Measurements from ENCODE around the gene TMEM245. TPM values are rescaled to one million over a fixed set of nuclear protein-coding genes. Genes with fewer than 3 reads are reported as not detected.

Gene TMEM245
- total RNA-seq, 1 donor from 2014 or later = 52.2 TPM

DNA sequence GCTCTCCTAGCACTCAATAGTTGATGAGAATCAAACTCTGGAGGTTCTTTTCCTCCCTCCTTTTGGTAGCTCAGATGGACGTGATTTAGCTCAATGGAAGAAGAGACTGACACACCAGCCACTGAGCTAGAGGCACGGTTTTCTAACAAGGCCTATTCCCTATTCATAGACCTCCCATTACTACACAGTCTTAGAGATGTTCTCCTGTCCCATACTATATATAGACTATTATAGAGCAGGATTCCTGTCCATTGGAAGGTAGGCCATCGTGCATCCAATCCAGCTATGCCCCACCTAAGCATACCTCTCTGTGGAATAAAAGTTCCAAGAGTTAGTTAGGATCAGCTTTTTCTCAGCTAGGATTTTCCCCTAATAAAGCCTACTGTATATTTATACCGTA, 76.2 kb downstream of the TMEM245 start:
- Histone ChIP-seq H3K36me3 (ENCODE audit: insufficient read depth, low read length) (peaks cover 27% of the 10 kb centered on the region), H3K27ac (ENCODE audit: low read depth, low read length) (no peak overlapping the region), H3K4me2 (ENCODE audit: low read length) (no peak overlapping the region), H3K4me1 (ENCODE audit: insufficient read depth, low read length) (peaks cover 7% of the 10 kb centered on the region), H2AFZ (ENCODE audit: low read depth, low read length) (no peak overlapping the region), H3K4me3 (ENCODE audit: insufficient read depth, low read depth, low read length) (no peak overlapping the region), H3K79me2 (ENCODE audit: insufficient read depth, low read length) (no peaks in the 10 kb centered on the region), H4K20me1 (ENCODE audit: insufficient read depth, low read length) (no peaks in the 10 kb centered on the region), H3K27me3 (ENCODE audit: insufficient read depth, low read length) (no peaks in the 10 kb centered on the region), H3K9me3 (ENCODE audit: insufficient read depth, low read depth, low read length) (no peaks in the 10 kb centered on the region), H3K9ac (ENCODE audit: low read length) (no peak overlapping the region)
- TF ChIP-seq, protein P1, sequence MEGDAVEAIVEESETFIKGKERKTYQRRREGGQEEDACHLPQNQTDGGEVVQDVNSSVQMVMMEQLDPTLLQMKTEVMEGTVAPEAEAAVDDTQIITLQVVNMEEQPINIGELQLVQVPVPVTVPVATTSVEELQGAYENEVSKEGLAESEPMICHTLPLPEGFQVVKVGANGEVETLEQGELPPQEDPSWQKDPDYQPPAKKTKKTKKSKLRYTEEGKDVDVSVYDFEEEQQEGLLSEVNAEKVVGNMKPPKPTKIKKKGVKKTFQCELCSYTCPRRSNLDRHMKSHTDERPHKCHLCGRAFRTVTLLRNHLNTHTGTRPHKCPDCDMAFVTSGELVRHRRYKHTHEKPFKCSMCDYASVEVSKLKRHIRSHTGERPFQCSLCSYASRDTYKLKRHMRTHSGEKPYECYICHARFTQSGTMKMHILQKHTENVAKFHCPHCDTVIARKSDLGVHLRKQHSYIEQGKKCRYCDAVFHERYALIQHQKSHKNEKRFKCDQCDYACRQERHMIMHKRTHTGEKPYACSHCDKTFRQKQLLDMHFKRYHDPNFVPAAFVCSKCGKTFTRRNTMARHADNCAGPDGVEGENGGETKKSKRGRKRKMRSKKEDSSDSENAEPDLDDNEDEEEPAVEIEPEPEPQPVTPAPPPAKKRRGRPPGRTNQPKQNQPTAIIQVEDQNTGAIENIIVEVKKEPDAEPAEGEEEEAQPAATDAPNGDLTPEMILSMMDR (IDR thresholded peaks at IDR 0.05; ENCODE audit: insufficient read depth, low read depth, low read length) = no peak
- TF ChIP-seq EZH2 (IDR thresholded peaks at IDR 0.05; ENCODE audit: insufficient read depth, low read length) = no peak
- no peak overlapping the region for H3K4me3 Mint-ChIP-seq (ENCODE audit: unreplicated experiment)
- DNase-seq (ENCODE audit: low read depth) = no peak
- peaks cover 15% of the 10 kb centered on the region for H3K36me3 Mint-ChIP-seq (ENCODE audit: low read depth, unreplicated experiment)
- H3K9me3 Mint-ChIP-seq (ENCODE audit: unreplicated experiment) = no peaks in the 10 kb centered on the region
- no peaks in the 10 kb centered on the region for H3K27me3 Mint-ChIP-seq (ENCODE audit: low read depth, unreplicated experiment)
- no peak for FAIRE-seq
- H3K27ac Mint-ChIP-seq (ENCODE audit: unreplicated experiment) = no peak overlapping the region
- H3K4me1 Mint-ChIP-seq (ENCODE audit: low read depth, unreplicated experiment) = peaks cover 12% of the 10 kb centered on the region

DNA sequence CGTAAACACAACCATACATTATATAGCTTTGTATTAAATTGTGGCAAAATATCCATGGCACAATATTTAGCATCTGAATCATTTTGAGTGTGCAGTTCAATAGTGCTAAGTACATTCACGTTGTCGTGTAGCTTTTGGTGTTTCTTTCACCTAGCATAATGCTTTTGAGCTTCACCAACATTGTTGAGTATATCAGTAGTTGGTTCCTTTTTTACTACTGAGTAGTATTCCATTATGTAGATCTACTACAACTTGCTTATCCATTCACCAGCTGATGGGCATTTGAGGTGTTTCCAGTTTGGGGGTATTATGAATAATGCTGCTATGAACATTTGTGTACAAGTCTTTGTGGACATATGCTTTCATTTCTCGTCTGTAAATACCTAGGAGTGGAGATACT, 79.2 kb downstream of the TMEM245 start:
- peaks cover 11% of the 10 kb centered on the region for H3K36me3 ChIP-seq (ENCODE audit: insufficient read depth, low read length)
- H3K9me3 Mint-ChIP-seq (ENCODE audit: unreplicated experiment) = no peaks in the 10 kb centered on the region
- H3K27ac Mint-ChIP-seq (ENCODE audit: unreplicated experiment) = no peak overlapping the region
- no peak overlapping the region for H2AFZ ChIP-seq (ENCODE audit: low read depth, low read length)
- H4K20me1 ChIP-seq (ENCODE audit: insufficient read depth, low read length) = no peaks in the 10 kb centered on the region
- H3K4me3 Mint-ChIP-seq (ENCODE audit: unreplicated experiment) = no peak overlapping the region
- no peak overlapping the region for H3K9ac ChIP-seq (ENCODE audit: low read length)
- no peaks in the 10 kb centered on the region for H3K79me2 ChIP-seq (ENCODE audit: insufficient read depth, low read length)
- H3K27ac ChIP-seq (ENCODE audit: low read depth, low read length) = no peak overlapping the region
- no peaks in the 10 kb centered on the region for H3K27me3 ChIP-seq (ENCODE audit: insufficient read depth, low read length)
- H3K4me3 ChIP-seq (ENCODE audit: insufficient read depth, low read depth, low read length) = no peak overlapping the region
- FAIRE-seq (no peak), DNase-seq (ENCODE audit: low read depth) (no peak)
- H3K4me1 Mint-ChIP-seq (ENCODE audit: low read depth, unreplicated experiment) = peaks cover 29% of the 10 kb centered on the region
- H3K9me3 ChIP-seq (ENCODE audit: insufficient read depth, low read depth, low read length) = no peaks in the 10 kb centered on the region
- H3K27me3 Mint-ChIP-seq (ENCODE audit: low read depth, unreplicated experiment) = no peaks in the 10 kb centered on the region
- TF ChIP-seq, protein P1 (IDR thresholded peaks at IDR 0.05; ENCODE audit: insufficient read depth, low read depth, low read length) = no peak
- no peak for TF ChIP-seq EZH2 (IDR thresholded peaks at IDR 0.05; ENCODE audit: insufficient read depth, low read length)
- H3K4me1 ChIP-seq (ENCODE audit: insufficient read depth, low read length) = peaks cover 26% of the 10 kb centered on the region
- H3K36me3 Mint-ChIP-seq (ENCODE audit: low read depth, unreplicated experiment) = peaks cover 13% of the 10 kb centered on the region
- H3K4me2 ChIP-seq (ENCODE audit: low read length) = no peak overlapping the region

DNA sequence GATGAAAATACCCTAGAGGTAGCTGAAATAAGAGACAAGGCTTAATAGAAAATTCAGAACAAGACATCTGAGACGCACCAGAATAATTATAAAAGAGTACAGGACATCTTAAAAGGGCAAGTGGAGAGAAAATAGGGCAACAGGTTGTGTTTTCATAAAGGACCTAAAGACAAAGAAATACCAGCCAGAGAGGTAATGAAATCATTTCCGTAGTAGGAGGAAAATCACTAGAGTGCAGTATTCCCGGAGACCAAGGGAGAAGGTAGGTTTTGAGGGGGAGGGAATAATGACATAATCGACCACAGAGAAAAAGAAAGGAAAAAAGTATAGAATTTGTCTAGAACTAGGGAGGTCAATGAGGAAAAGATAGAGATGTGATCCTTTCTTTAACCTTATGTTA, 80.2 kb downstream of the TMEM245 start:
- Histone ChIP-seq H2AFZ (ENCODE audit: low read depth, low read length) (no peak overlapping the region), H3K9ac (ENCODE audit: low read length) (no peak overlapping the region), H3K27me3 (ENCODE audit: insufficient read depth, low read length) (no peaks in the 10 kb centered on the region), H3K4me1 (ENCODE audit: insufficient read depth, low read length) (peaks cover 31% of the 10 kb centered on the region), H3K36me3 (ENCODE audit: insufficient read depth, low read length) (peaks cover 8% of the 10 kb centered on the region), H3K27ac (ENCODE audit: low read depth, low read length) (no peak overlapping the region), H3K9me3 (ENCODE audit: insufficient read depth, low read depth, low read length) (no peaks in the 10 kb centered on the region), H3K4me2 (ENCODE audit: low read length) (no peak overlapping the region), H4K20me1 (ENCODE audit: insufficient read depth, low read length) (no peaks in the 10 kb centered on the region), H3K4me3 (ENCODE audit: insufficient read depth, low read depth, low read length) (no peak overlapping the region), H3K79me2 (ENCODE audit: insufficient read depth, low read length) (no peaks in the 10 kb centered on the region)
- Mint-ChIP-seq H3K9me3 (ENCODE audit: unreplicated experiment) (no peaks in the 10 kb centered on the region), H3K27me3 (ENCODE audit: low read depth, unreplicated experiment) (no peaks in the 10 kb centered on the region), H3K4me1 (ENCODE audit: low read depth, unreplicated experiment) (peaks cover 31% of the 10 kb centered on the region), H3K27ac (ENCODE audit: unreplicated experiment) (no peak overlapping the region), H3K4me3 (ENCODE audit: unreplicated experiment) (no peak overlapping the region), H3K36me3 (ENCODE audit: low read depth, unreplicated experiment) (peaks cover 11% of the 10 kb centered on the region)
- DNase-seq (ENCODE audit: low read depth) (no peak), FAIRE-seq (no peak)
- TF ChIP-seq EZH2 (IDR thresholded peaks at IDR 0.05; ENCODE audit: insufficient read depth, low read length) = no peak
- TF ChIP-seq, protein P1 (IDR thresholded peaks at IDR 0.05; ENCODE audit: insufficient read depth, low read depth, low read length) = no peak
